ENCODE data around the gene OLFML2B.
"Not testable (repeated sequence)": the region's sequence is repeated elsewhere in the genome, so short reads cannot be mapped to it uniquely, and the experiment has no call there.

OLFML2B gene

GRCh38 chr1:162056043-162056442 lies 32.4 kb upstream of the OLFML2B start:
- peak; percentile 62 to 77 for DNase-seq (ENCODE audit: low spot score in 2 of 2)
- Histone ChIP-seq H3K4me1 (no peaks in the 10 kb centered on the region), H3K4me3 (no peak overlapping the region), H3K27me3 (ENCODE audit: low read depth) (no peaks in the 10 kb centered on the region), H3K9me3 (no peaks in the 10 kb centered on the region), H3K36me3 (replicated peaks) (no peaks in the 10 kb centered on the region)
- in situ Hi-C loops (cut with MboI; ENCODE audit: low sequenced_read_pairs): loop anchor here (10.0 kb wide), 2 partner anchors 219 to 329 kb away; partner anchors contain the start of gene C1orf226

GRCh38 chr1:162055062-162055461 lies 31.4 kb upstream of the OLFML2B start:
- no peaks in the 10 kb centered on the region for H3K27me3 ChIP-seq (ENCODE audit: low read depth)
- DNase-seq (ENCODE audit: low spot score in 2 of 2): no peak
- in situ Hi-C loops (cut with MboI; ENCODE audit: low sequenced_read_pairs): loop anchor here (10.0 kb wide), 2 partner anchors 220 to 330 kb away; partner anchors contain the start of gene C1orf226
- H3K36me3 ChIP-seq (replicated peaks): no peaks in the 10 kb centered on the region
- no peak overlapping the region for H3K4me3 ChIP-seq
- no peaks in the 10 kb centered on the region for H3K9me3 ChIP-seq
- H3K4me1 ChIP-seq: no peaks in the 10 kb centered on the region

GRCh38 chr1:162053949-162054348 lies 30.3 kb upstream of the OLFML2B start:
- H3K4me1 ChIP-seq; H3K36me3 ChIP-seq (replicated peaks); DNase-seq (ENCODE audit: low spot score in 2 of 2); H3K9me3 ChIP-seq; H3K4me3 ChIP-seq; H3K27me3 ChIP-seq (ENCODE audit: low read depth): not testable (repeated sequence)
- in situ Hi-C loops (cut with MboI; ENCODE audit: low sequenced_read_pairs): loop anchor here (10.0 kb wide), 2 partner anchors 221 to 331 kb away; partner anchors contain the start of gene C1orf226

GRCh38 chr1:162046921-162047320 lies 23.3 kb upstream of the OLFML2B start:
- in situ Hi-C loops (cut with MboI; ENCODE audit: low sequenced_read_pairs): no loop called here
- Histone ChIP-seq H3K36me3 (replicated peaks) (no peaks in the 10 kb centered on the region), H3K27me3 (ENCODE audit: low read depth) (no peaks in the 10 kb centered on the region; the same call in none of the 2 replicates), H3K9me3 (no peaks in the 10 kb centered on the region), H3K4me3 (no peak overlapping the region), H3K4me1 (no peaks in the 10 kb centered on the region)
- no peak for DNase-seq (ENCODE audit: low spot score in 2 of 2)

GRCh38 chr1:162042361-162042760 lies 18.7 kb upstream of the OLFML2B start:
- no peaks in the 10 kb centered on the region for H3K27me3 ChIP-seq (ENCODE audit: low read depth)
- no peaks in the 10 kb centered on the region for H3K9me3 ChIP-seq
- in situ Hi-C loops (cut with MboI; ENCODE audit: low sequenced_read_pairs): no loop called here
- DNase-seq (ENCODE audit: low spot score in 2 of 2): no peak
- no peaks in the 10 kb centered on the region for H3K4me1 ChIP-seq
- H3K4me3 ChIP-seq: no peak overlapping the region
- H3K36me3 ChIP-seq (replicated peaks): no peaks in the 10 kb centered on the region

GRCh38 chr1:162040657-162041056 lies 17.0 kb upstream of the OLFML2B start:
- DNase-seq (ENCODE audit: low spot score in 2 of 2): no peak
- Histone ChIP-seq H3K9me3 (no peaks in the 10 kb centered on the region), H3K27me3 (ENCODE audit: low read depth) (no peaks in the 10 kb centered on the region), H3K4me1 (no peaks in the 10 kb centered on the region), H3K4me3 (no peak overlapping the region), H3K36me3 (replicated peaks) (no peaks in the 10 kb centered on the region)
- in situ Hi-C loops (cut with MboI; ENCODE audit: low sequenced_read_pairs): no loop called here

- H3K4me1 ChIP-seq: no peaks in the 10 kb centered on the region
- no peak for DNase-seq (ENCODE audit: low spot score in 2 of 2)
- H3K36me3 ChIP-seq (replicated peaks): no peaks in the 10 kb centered on the region
- in situ Hi-C loops (cut with MboI; ENCODE audit: low sequenced_read_pairs): no loop called here
- H3K27me3 ChIP-seq (ENCODE audit: low read depth): no peaks in the 10 kb centered on the region
- H3K9me3 ChIP-seq: no peaks in the 10 kb centered on the region
- no peak overlapping the region for H3K4me3 ChIP-seq
Measured at GRCh38 chr1:162040001-162040400, 16.3 kb upstream of the OLFML2B start.

GRCh38 chr1:162038624-162039023 lies 15.0 kb upstream of the OLFML2B start:
- in situ Hi-C loops (cut with MboI; ENCODE audit: low sequenced_read_pairs): no loop called here
- H3K4me1 ChIP-seq: no peaks in the 10 kb centered on the region

GRCh38 chr1:162036163-162036562 lies 12.5 kb upstream of the OLFML2B start:
- H3K36me3 ChIP-seq (replicated peaks): no peaks in the 10 kb centered on the region
- DNase-seq (ENCODE audit: low spot score in 2 of 2): no peak
- H3K4me1 ChIP-seq: no peaks in the 10 kb centered on the region
- H3K4me3 ChIP-seq: no peak overlapping the region
- in situ Hi-C loops (cut with MboI; ENCODE audit: low sequenced_read_pairs): no loop called here
- no peaks in the 10 kb centered on the region for H3K9me3 ChIP-seq
- H3K27me3 ChIP-seq (ENCODE audit: low read depth): peaks cover 17% of the 10 kb centered on the region

More at GRCh38 chr1:162038624-162039023, 15.0 kb upstream of the OLFML2B start:
- H3K27me3 ChIP-seq (ENCODE audit: low read depth): 0 out of 2 replicates have a peak, but pooled peaks cover 7% of the 10 kb centered on the region
- no peaks in the 10 kb centered on the region for H3K9me3 ChIP-seq
- no peaks in the 10 kb centered on the region for H3K36me3 ChIP-seq (replicated peaks)
- no peak overlapping the region for H3K4me3 ChIP-seq
- DNase-seq (ENCODE audit: low spot score in 2 of 2): no peak

- peaks cover 17% of the 10 kb centered on the region for H3K27me3 ChIP-seq (ENCODE audit: low read depth)
- H3K36me3 ChIP-seq (replicated peaks): no peaks in the 10 kb centered on the region
- no peak for DNase-seq (ENCODE audit: low spot score in 2 of 2)
- H3K4me1 ChIP-seq: no peaks in the 10 kb centered on the region
- in situ Hi-C loops (cut with MboI; ENCODE audit: low sequenced_read_pairs): no loop called here
- no peaks in the 10 kb centered on the region for H3K9me3 ChIP-seq
- no peak overlapping the region for H3K4me3 ChIP-seq
Measured at GRCh38 chr1:162035241-162035640, 11.6 kb upstream of the OLFML2B start.

GRCh38 chr1:162033428-162033827 lies 9.8 kb upstream of the OLFML2B start:
- Histone ChIP-seq H3K27me3 (ENCODE audit: low read depth) (peaks cover 23% of the 10 kb centered on the region), H3K4me1 (no peaks in the 10 kb centered on the region), H3K36me3 (replicated peaks) (no peaks in the 10 kb centered on the region), H3K9me3 (no peaks in the 10 kb centered on the region), H3K4me3 (no peak overlapping the region)
- in situ Hi-C loops (cut with MboI; ENCODE audit: low sequenced_read_pairs): no loop called here
- DNase-seq (ENCODE audit: low spot score in 2 of 2): no peak

- Histone ChIP-seq H3K36me3 (replicated peaks) (no peaks in the 10 kb centered on the region), H3K4me1 (no peaks in the 10 kb centered on the region), H3K9me3 (no peaks in the 10 kb centered on the region), H3K27me3 (ENCODE audit: low read depth) (peaks cover 30% of the 10 kb centered on the region), H3K4me3 (no peak overlapping the region)
- no peak for DNase-seq (ENCODE audit: low spot score in 2 of 2)
- in situ Hi-C loops (cut with MboI; ENCODE audit: low sequenced_read_pairs): no loop called here
Measured at GRCh38 chr1:162030759-162031280, 7.2 kb upstream of the OLFML2B start.

- in situ Hi-C loops (cut with MboI; ENCODE audit: low sequenced_read_pairs): no loop called here
- Histone ChIP-seq H3K36me3 (replicated peaks) (no peaks in the 10 kb centered on the region), H3K4me1 (peaks cover 3% of the 10 kb centered on the region; the same call in 1 of the 2 replicates), H3K27me3 (ENCODE audit: low read depth) (peaks cover 27% of the 10 kb centered on the region), H3K9me3 (no peaks in the 10 kb centered on the region), H3K4me3 (no peak overlapping the region)
- DNase-seq (ENCODE audit: low spot score in 2 of 2): no peak
Measured at GRCh38 chr1:162029157-162029556, 5.5 kb upstream of the OLFML2B start.

- DNase-seq (ENCODE audit: low spot score in 2 of 2): no peak
- Histone ChIP-seq H3K27me3 (ENCODE audit: low read depth) (peaks cover 24% of the 10 kb centered on the region), H3K4me3 (no peak overlapping the region), H3K4me1 (peaks cover 3% of the 10 kb centered on the region; the same call in 1 of the 2 replicates), H3K9me3 (no peaks in the 10 kb centered on the region), H3K36me3 (replicated peaks) (no peaks in the 10 kb centered on the region)
- in situ Hi-C loops (cut with MboI; ENCODE audit: low sequenced_read_pairs): no loop called here
Measured at GRCh38 chr1:162028726-162029125, 5.1 kb upstream of the OLFML2B start.

- no peaks in the 10 kb centered on the region for H3K9me3 ChIP-seq
- DNase-seq (ENCODE audit: low spot score in 2 of 2): no peak
- peaks cover 15% of the 10 kb centered on the region for H3K27me3 ChIP-seq (ENCODE audit: low read depth)
- H3K4me1 ChIP-seq: peaks cover 3% of the 10 kb centered on the region; the same call in 1 of the 2 replicates
- in situ Hi-C loops (cut with MboI; ENCODE audit: low sequenced_read_pairs): no loop called here
- H3K36me3 ChIP-seq (replicated peaks): no peaks in the 10 kb centered on the region
- no peak overlapping the region for H3K4me3 ChIP-seq
Measured at GRCh38 chr1:162026881-162027280, 3.2 kb upstream of the OLFML2B start.

Data from HAP-1 (cell line).